NOMO-1 (cell line): ENCODE results near the gene PXN.
"Not testable (repeated sequence)": the region's sequence is repeated elsewhere in the genome, so short reads cannot be mapped to it uniquely, and the experiment has no call there.

Experiments used
- DNase-seq, 2 experiments: peaks; one replicate each; lab custom pipeline; 2025; ENCODE audit not compliant: unreplicated experiment in 2 of 2; lab: John Stamatoyannopoulos, UW

Gene PXN

GRCh38 chr12:120242275-120242799 is 23.2 kb downstream of the PXN start:
- DNase-seq, result no peak

DNA sequence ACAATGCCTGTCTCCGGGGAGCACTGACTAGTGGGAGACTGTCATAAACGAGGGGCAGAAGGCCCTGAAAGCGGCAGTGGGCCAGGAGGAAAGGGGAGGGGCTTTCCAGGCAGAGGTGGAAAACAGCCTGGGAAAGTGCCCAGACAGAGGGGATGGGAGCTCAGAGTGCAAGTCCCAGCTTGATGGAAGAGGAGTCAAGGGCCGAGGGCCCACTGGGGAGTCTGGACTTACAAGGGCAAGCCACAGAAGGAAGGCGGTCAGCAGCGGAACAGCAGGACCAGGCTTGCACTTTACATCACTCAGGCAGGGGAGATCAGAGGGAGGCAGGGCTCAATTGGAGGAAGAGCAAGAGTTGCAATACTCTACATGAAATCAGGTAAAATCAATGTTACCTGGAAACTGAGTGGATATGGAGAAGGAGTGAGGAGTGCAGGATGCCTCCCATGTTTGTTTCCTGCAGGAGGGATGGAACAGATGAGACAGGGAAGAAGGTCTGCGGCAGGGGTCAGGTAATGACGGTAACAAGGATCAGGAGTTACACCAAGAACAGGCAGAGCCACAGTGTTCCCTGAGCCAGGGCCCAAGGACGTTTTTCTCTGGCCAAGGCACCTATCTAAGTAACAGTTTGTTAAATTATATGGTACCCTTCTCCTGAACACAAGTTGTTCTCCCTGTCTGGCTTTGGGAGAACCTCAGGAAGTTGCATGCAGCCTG is 23.8 kb downstream of the PXN start:
- DNase-seq, result no peak

- DNase-seq, result no peak
Observed at GRCh38 chr12:120240495-120240833, 25.1 kb downstream of the PXN start.

DNA sequence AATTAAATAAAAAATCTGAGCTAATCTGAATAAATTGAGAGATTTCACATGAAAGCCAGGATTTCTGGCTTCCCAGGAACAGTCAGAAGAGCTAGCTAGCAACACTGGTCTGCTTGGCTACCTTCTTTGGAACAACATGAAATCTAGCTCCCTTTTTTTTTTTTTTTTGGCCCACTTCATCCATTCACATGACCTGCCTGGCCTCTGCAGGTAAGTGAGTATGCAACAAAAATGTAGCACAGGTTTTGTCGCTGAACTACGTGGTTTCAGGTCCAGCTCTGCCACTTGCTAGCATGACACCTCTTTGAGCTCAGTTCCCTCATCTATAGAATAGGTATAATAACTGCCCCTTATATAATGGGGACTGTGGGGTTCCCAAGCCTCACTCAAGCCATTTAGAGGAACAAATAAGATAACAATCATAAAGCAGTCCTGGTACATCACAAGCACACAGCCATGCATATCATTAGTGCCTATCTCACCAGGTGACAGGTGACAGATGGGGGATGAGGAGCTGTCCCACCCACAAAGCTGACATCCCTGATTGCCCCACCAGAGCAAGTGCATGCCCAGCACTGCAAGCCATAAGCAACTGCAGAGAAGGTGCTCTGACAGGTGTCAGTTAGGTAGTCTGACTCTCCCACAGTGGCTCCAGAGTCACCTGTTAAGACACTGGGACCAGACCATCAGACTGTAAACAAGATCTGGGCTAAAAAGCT is 25.6 kb downstream of the PXN start:
- DNase-seq, result no peak

- DNase-seq, result no peak
Observed at GRCh38 chr12:120238839-120239445, 26.6 kb downstream of the PXN start.

DNA sequence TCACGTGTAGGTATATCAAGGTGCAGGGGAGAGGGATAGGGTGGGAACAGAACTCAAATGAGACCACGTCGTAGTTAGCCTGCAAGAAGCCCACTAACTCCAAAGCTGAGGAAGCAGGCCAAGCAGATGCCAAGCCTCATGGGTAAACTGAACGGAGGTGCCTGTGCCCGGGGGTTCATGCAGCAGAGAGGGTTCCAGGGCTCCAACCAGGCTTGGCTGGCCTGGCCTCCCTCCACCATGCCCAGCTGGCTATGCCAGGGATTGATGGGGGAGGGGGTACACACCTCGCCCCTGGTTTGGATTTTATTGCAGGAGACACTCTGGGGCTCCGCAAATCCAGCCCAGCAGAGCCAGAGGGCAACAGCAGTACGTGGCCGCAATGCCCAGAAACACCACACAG is 27.3 kb downstream of the PXN start:
- DNase-seq, result no peak

GRCh38 chr12:120237360-120238171 is 28.0 kb downstream of the PXN start:
- DNase-seq, result peak in 1 of 2 experiments; percentile 26

- DNase-seq, result not testable (repeated sequence)
Observed at GRCh38 chr12:120236809-120237208, 28.7 kb downstream of the PXN start.

DNA sequence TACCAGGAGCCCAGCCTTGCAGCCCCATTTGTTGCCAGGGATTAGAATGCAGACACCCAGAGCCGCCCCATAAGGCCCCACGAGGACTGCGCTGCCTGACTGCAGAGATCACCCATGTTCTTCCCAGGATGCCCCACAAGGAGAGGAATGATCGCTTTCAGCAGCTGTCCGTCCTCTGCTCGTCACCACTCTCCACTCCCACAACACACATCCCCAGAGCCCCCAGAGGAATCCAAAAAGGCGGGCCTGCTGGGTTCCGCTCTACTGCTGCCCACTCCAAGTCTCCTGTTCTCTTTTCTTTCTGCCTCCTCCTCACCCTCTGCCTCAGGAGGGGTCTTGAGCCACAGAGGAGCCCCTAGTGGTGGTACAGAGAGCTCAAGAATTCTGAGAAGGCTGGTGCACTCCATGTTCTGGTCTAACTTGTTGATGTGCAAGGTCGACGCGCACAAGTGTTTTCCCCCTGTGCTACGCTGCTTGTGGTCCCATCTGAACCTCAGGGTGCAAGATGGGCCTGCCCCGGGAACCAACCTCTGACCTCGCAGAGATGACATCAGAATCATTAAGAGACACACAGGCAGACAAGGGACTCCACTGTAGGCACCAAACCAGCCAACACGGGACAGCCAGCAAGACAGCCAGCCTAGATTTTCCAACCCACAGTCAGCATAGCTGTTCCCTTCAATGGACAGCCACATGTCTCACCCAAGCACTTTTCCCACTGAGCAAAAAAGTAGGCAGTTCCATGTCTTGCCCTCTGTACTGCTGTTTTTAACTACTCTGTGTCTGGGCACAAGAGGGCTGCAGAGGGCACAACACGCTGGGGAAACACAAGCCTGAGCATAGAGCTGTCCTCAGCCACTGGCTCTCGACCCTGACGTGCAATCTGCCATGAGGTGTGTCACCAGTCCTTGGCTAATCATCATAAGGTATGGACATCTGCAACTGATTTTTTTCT is 29.9 kb downstream of the PXN start:
- DNase-seq, result no peak

DNA sequence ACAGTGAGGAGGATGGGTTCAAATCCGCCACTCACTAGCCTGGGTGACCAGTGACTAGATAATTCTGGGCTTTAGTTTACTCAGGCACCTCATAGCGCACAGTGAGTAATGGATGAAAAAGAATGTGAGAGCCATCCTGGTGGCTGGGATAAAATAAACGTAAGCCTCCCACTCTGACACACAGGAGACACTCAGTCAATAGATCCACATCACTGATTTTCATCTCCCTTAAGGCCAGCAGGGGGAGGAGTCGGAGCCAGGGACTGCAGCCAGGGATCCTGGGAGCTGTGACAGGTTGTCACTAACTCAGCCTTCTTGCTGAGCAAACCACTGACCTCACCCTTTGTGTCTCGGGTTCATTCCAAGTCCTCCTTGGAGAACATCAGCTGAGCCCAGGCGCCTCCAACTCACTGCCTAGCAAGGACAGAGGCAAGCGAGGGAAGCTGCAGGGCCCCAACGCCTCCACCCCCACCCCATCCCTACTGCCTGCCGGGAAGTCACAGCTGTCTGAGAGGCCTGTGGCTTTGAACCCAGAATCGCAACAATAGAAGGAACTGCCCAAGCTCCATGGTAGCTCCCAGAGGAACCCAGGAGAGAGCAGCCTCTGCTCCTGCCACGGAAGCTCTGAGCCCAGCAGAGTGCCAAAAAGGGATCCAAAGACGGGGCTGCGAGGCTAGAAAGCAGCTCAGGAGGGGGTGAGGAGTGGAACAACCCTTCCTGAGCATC is 30.7 kb downstream of the PXN start:
- DNase-seq, result no peak

DNA sequence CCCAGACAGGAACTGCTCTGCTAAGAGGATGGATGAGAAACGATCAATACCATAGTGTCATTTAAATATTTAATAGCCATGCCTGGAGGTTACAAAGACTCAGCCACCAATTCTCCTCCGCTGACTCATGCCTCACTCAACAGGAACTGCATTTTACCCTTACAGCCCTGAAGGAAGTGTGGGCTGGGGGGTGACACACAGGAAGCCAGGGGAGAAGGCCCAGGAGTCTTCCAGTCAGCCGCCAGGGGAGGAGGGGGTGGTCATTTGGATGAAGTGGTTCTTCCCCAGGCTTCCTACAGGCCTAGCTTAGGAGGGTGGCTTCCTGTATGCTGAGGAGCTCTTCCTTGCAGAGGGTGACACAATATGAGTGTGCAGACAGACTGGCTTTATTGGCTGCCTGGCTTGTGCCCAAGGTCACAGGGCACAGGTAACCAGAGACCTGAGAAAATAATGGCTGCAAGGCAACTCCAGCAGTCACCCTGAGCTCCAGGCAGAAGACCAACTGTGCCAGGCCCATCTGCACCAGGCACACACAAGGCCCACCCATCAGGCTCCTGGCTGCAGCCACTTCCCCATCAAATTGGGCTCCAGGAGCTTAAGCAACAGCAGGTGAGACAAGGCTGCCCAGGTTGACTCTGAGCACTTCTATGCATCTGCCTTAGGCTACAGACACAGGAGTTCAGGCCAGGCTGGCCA is 34.1 kb downstream of the PXN start:
- peak; percentile 75 to 91 for DNase-seq

DNA sequence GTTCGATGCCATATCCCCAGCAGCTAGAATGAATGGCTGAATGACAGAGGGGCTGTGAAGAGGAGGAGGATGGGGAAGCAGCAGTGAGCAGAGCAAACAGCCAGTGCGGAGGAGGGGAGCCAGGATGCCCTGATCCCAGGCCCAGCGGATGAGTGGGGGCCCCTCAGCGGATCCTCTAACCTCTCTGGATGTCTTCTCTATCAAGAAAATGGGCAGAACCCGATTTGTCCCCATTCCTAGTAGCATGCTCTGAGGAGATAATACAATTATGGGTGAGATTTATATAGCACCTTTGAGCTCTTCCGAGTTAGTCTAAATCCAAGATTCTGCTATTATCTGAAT is 34.6 kb downstream of the PXN start:
- no peak for DNase-seq

- no peak for DNase-seq
Observed at GRCh38 chr12:120230326-120230973, 35.1 kb downstream of the PXN start.

DNA sequence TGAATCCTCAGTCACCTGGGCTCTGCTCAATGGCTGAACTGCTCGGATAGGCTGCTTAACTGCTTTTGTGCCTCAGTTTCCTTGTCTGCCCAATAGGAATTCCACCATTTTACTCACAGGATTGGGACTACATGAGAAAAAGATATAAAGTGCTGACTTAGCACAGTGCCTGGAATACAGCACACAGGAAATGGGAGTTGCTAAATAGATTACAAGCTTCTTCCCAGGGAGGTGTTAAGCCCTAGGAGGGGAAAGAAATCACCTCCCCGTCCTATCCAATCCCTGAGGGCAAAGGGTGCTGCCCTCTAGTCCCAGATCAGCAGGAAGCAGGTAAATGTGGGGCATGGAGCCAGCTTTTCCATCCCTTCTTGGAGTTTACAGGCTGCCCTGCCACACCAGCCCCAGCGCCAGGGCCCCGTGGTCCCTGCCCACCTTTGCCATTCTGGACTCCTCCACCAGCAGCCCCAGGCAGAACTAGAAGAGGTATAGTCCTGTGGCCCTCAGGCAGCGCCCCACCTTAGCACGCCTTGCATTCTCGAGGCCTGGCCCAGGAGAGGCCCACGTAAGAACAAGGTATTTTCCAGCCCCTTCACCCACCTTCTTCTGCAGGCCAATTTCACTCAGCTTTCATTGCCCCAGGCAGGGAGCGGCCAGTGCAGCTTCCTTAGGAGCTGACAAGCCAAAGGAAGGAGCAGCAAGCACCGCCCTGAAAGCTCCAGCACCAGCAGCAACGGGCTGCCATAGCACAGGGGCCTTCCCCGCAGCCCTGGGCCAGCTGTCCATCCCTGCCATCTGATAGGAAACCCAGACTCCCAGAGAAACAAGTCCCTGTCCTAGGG is 35.8 kb downstream of the PXN start:
- DNase-seq, result no peak

GRCh38 chr12:120229071-120229486 is 36.5 kb downstream of the PXN start:
- DNase-seq, result no peak

GRCh38 chr12:120228291-120229070 is 37.0 kb downstream of the PXN start:
- peak; percentile 74 to 76 for DNase-seq

- DNase-seq, result no peak
Observed at GRCh38 chr12:120228041-120228290, 37.6 kb downstream of the PXN start.
